Gastroesophageal sphincter (tissue), 3 donors: ENCODE results near the gene CHSY1.

Experiments used
- CTCF ChIP-seq, 4 experiments: fragments of 200-600 bp in 2 of 4; fragments of 450-650 bp in 2 of 4; sonication (generic) in 1 of 4; IDR thresholded peaks; one replicate each; pipeline ENCODE4 v1.5.1; 2017 to 2019; ENCODE audit warnings: antibody characterized with exemption in 4 of 4, mild to moderate bottlenecking in 2 of 4, moderate library complexity in 2 of 4
- EP300 ChIP-seq: sonication (generic); formaldehyde crosslinking; IDR thresholded peaks from one replicate; pipeline ENCODE4 v1.6.1; 2017; ENCODE audit warnings: antibody characterized with exemption, mild to moderate bottlenecking
- POLR2AphosphoS5 ChIP-seq: sonication (generic); formaldehyde crosslinking; IDR thresholded peaks from one replicate; pipeline ENCODE4 v1.6.1; 2017; ENCODE audit warnings: antibody characterized with exemption

GRCh38 chr15:101211897-101212296 lies 40.0 kb downstream of the CHSY1 start:
- TF ChIP-seq EP300 (no peak), CTCF (IDR thresholded peaks at IDR 0.05) (no peak), POLR2AphosphoS5 (no peak)
